Fibroblast of pulmonary artery (primary cell): ENCODE measurements around the gene TSPAN18.

ENCODE experiments used
- DNase-seq: peaks from one replicate; pipeline ENCODE4 v3.0.0-alpha.2; 2010; ENCODE audit warnings: low read depth
- H3K4me3 ChIP-seq: replicated peaks from 2 replicates; pipeline ENCODE4 v1.5.1; 2011; ENCODE audit warnings: low read depth, mild to moderate bottlenecking, control low read depth, low read length, moderate library complexity
- CTCF ChIP-seq: IDR thresholded peaks from 2 replicates; pipeline ENCODE4 v1.5.1; 2011; ENCODE audit warnings: mild to moderate bottlenecking, control low read depth, low read length, inconsistent platforms; ENCODE audit errors: missing control alignments

The TSPAN18 gene

DNA sequence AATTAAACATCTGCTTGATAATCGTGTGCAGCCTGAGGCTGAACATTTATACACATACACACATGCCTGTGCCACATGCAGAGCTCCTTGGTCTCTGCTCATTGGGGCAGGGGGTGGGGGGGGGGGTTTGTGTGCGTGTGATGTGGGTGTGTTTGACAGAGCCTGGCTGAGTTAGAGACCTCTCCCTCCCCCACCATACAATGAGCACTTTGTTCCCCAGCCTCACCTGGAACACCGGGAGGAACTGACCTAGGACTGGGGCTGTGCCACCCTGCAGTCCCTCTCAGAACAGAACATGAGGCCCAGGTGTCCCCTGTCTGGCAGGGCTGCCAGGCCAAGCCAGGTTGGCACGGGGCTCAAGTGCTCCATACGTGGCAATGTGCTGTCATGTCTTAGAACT is 127.3 kb downstream of the TSPAN18 start:
- DNase-seq, result no peak
- no peak for TF ChIP-seq CTCF

GRCh38 chr11:44854741-44855492 is 128.2 kb downstream of the TSPAN18 start:
- no peak for DNase-seq

More for the DNA sequence above, 127.3 kb downstream of the TSPAN18 start:
- H3K4me3 ChIP-seq, result no peak overlapping the region

GRCh38 chr11:44855493-44855849 is 128.7 kb downstream of the TSPAN18 start:
- TF ChIP-seq CTCF, result no peak
- H3K4me3 ChIP-seq, result no peak overlapping the region
- DNase-seq, result no peak

More at GRCh38 chr11:44854741-44855492, 128.2 kb downstream of the TSPAN18 start:
- H3K4me3 ChIP-seq, result no peak overlapping the region
- no peak for TF ChIP-seq CTCF

DNA sequence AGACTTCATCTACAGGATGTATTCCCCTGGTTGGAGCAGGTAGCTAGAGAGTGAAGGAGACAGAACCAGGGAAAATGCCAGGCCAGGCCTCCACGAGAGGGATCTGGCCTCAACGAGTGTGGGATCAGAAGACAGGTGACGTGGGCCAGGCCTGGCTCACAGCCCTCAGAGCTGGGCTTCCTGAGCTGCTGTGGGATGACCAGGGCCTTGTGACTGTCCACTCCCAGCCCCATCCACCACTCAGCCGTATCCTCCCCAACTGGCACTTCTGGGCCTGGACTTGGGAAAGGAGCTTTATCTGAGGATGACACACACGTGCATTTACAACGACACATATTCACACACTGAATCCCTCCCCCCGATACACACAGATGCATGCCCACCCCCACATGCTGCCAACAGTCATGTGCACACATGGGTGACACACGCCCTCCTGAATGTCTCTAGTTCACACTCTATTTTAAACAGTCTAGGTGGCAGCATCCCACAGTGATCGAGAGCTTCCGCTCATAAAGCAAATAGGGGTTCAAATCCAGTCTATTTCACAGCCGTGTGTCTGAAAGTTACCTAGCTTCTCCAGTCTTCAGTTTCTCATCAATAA is 130.8 kb downstream of the TSPAN18 start:
- DNase-seq, result no peak
- TF ChIP-seq CTCF, result no peak

GRCh38 chr11:44858796-44859527 is 132.2 kb downstream of the TSPAN18 start:
- TF ChIP-seq CTCF, result no peak
- no peak overlapping the region for H3K4me3 ChIP-seq
- no peak for DNase-seq

More for the DNA sequence above, 130.8 kb downstream of the TSPAN18 start:
- no peak overlapping the region for H3K4me3 ChIP-seq

- no peak for TF ChIP-seq CTCF
- DNase-seq, result no peak
- no peak overlapping the region for H3K4me3 ChIP-seq
These were observed 132.8 kb downstream of the TSPAN18 start for GRCh38 chr11:44859528-44859925.
